ENCODE measurements around the gene IGSF21. TPM values are rescaled to one million over a fixed set of nuclear protein-coding genes. Genes with fewer than 3 reads are reported as not detected.

Gene IGSF21
- total RNA-seq, 1 donor: not detected

GRCh38 chr1:18109756-18110597 lies 2.4 kb downstream of the IGSF21 start:
- Histone ChIP-seq H4K20me1 (ENCODE audit: insufficient read depth, low read length) (no peaks in the 10 kb centered on the region), H3K4me2 (ENCODE audit: insufficient read depth, low read length) (no peak overlapping the region), H3K27ac (ENCODE audit: low read depth, low read length) (no peak overlapping the region), H3K36me3 (ENCODE audit: insufficient read depth, low read length) (no peaks in the 10 kb centered on the region), H3K27me3 (ENCODE audit: insufficient read depth, low read length) (peaks cover 64% of the 10 kb centered on the region), H3K9me3 (ENCODE audit: low read depth, low read length) (no peaks in the 10 kb centered on the region), H2AFZ (ENCODE audit: low read length) (no peak overlapping the region), H3K4me3 (ENCODE audit: insufficient read depth, low read length) (no peak overlapping the region), H3K79me2 (ENCODE audit: insufficient read depth, low read length) (no peaks in the 10 kb centered on the region), H3K4me1 (ENCODE audit: insufficient read depth, low read length) (no peaks in the 10 kb centered on the region)
- peak; percentile 85 for DNase-seq (ENCODE audit: insufficient read length, low spot score, missing footprints)
- no peak for TF ChIP-seq CTCF (IDR thresholded peaks at IDR 0.05; ENCODE audit: extremely low read depth, low read depth, low read length)

GRCh38 chr1:18110598-18110939 lies 3.0 kb downstream of the IGSF21 start:
- peaks cover 62% of the 10 kb centered on the region for H3K27me3 ChIP-seq (ENCODE audit: insufficient read depth, low read length)

GRCh38 chr1:18110968-18111367 lies 3.4 kb downstream of the IGSF21 start:
- no peak overlapping the region for H2AFZ ChIP-seq (ENCODE audit: low read length)
- no peaks in the 10 kb centered on the region for H3K9me3 ChIP-seq (ENCODE audit: low read depth, low read length)
- H3K4me2 ChIP-seq (ENCODE audit: insufficient read depth, low read length): no peak overlapping the region
- H3K27ac ChIP-seq (ENCODE audit: low read depth, low read length): no peak overlapping the region
- no peaks in the 10 kb centered on the region for H4K20me1 ChIP-seq (ENCODE audit: insufficient read depth, low read length)
- H3K27me3 ChIP-seq (ENCODE audit: insufficient read depth, low read length): peaks cover 58% of the 10 kb centered on the region
- H3K36me3 ChIP-seq (ENCODE audit: insufficient read depth, low read length): no peaks in the 10 kb centered on the region
- H3K79me2 ChIP-seq (ENCODE audit: insufficient read depth, low read length): no peaks in the 10 kb centered on the region
- no peak overlapping the region for H3K4me3 ChIP-seq (ENCODE audit: insufficient read depth, low read length)
- DNase-seq (ENCODE audit: insufficient read length, low spot score, missing footprints): peak; percentile 38
- no peaks in the 10 kb centered on the region for H3K4me1 ChIP-seq (ENCODE audit: insufficient read depth, low read length)
- no peak for TF ChIP-seq CTCF (IDR thresholded peaks at IDR 0.05; ENCODE audit: extremely low read depth, low read depth, low read length)

More at GRCh38 chr1:18110598-18110939, 3.0 kb downstream of the IGSF21 start:
- no peak overlapping the region for H3K4me3 ChIP-seq (ENCODE audit: insufficient read depth, low read length)
- H3K4me2 ChIP-seq (ENCODE audit: insufficient read depth, low read length): no peak overlapping the region
- no peaks in the 10 kb centered on the region for H3K9me3 ChIP-seq (ENCODE audit: low read depth, low read length)
- no peak for TF ChIP-seq CTCF (IDR thresholded peaks at IDR 0.05; ENCODE audit: extremely low read depth, low read depth, low read length)
- H2AFZ ChIP-seq (ENCODE audit: low read length): no peak overlapping the region
- H3K79me2 ChIP-seq (ENCODE audit: insufficient read depth, low read length): no peaks in the 10 kb centered on the region
- H4K20me1 ChIP-seq (ENCODE audit: insufficient read depth, low read length): no peaks in the 10 kb centered on the region
- no peaks in the 10 kb centered on the region for H3K36me3 ChIP-seq (ENCODE audit: insufficient read depth, low read length)
- H3K27ac ChIP-seq (ENCODE audit: low read depth, low read length): no peak overlapping the region
- H3K4me1 ChIP-seq (ENCODE audit: insufficient read depth, low read length): no peaks in the 10 kb centered on the region
- DNase-seq (ENCODE audit: insufficient read length, low spot score, missing footprints): no peak

GRCh38 chr1:18111605-18112297 lies 4.2 kb downstream of the IGSF21 start:
- no peaks in the 10 kb centered on the region for H3K9me3 ChIP-seq (ENCODE audit: low read depth, low read length)
- H3K4me2 ChIP-seq (ENCODE audit: insufficient read depth, low read length): no peak overlapping the region
- peak; percentile 45 for DNase-seq (ENCODE audit: insufficient read length, low spot score, missing footprints)
- no peak for TF ChIP-seq CTCF (IDR thresholded peaks at IDR 0.05; ENCODE audit: extremely low read depth, low read depth, low read length)
- no peaks in the 10 kb centered on the region for H3K79me2 ChIP-seq (ENCODE audit: insufficient read depth, low read length)
- no peak overlapping the region for H3K27ac ChIP-seq (ENCODE audit: low read depth, low read length)
- H3K36me3 ChIP-seq (ENCODE audit: insufficient read depth, low read length): no peaks in the 10 kb centered on the region
- H3K4me3 ChIP-seq (ENCODE audit: insufficient read depth, low read length): no peak overlapping the region
- H2AFZ ChIP-seq (ENCODE audit: low read length): no peak overlapping the region
- H4K20me1 ChIP-seq (ENCODE audit: insufficient read depth, low read length): no peaks in the 10 kb centered on the region
- no peaks in the 10 kb centered on the region for H3K4me1 ChIP-seq (ENCODE audit: insufficient read depth, low read length)
- peaks cover 51% of the 10 kb centered on the region for H3K27me3 ChIP-seq (ENCODE audit: insufficient read depth, low read length)
